Uterus (tissue), 2 donors: ENCODE results near the gene GRIK4.

Experiments
- POLR2A ChIP-seq, 2 donors: fragments of 450-650 bp; IDR thresholded peaks; one replicate each; pipeline ENCODE4 v1.6.1; 2016; ENCODE audit warnings: antibody characterized with exemption in 2 of 2, mild to moderate bottlenecking in 1 of 2, moderate library complexity in 1 of 2
- TF ChIP-seq, protein P1 (sequence below), 4 experiments: fragments of 200-600 bp in 2 of 4; fragments of 450-650 bp in 2 of 4; sonication (generic) in 2 of 4; IDR thresholded peaks; one replicate each; pipeline ENCODE4 v1.5.1; 2016 to 2019; ENCODE audit warnings: antibody characterized with exemption in 4 of 4, mild to moderate bottlenecking in 2 of 4, moderate library complexity in 1 of 4

DNA sequence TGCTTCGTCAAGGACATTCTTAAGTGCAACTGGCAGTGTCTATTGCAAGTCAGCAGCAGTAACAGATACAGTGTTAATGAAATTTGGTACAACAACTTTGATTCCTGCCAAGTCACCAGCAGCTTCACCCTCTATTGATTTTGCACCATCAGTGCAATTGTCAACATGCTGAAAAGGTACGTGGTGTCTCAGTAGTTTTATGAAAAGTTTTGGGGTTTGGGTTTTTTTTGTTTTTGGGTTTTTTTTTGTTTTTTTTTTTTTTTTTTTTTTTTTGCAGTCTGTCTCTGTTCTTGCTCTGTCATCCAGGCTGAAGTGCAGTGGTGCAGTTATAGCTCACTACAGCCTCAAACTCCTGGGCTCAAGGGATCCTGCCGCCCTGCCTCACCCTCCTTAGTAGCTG lies 19.1 kb upstream of the GRIK4 start:
- TF ChIP-seq, protein P1, sequence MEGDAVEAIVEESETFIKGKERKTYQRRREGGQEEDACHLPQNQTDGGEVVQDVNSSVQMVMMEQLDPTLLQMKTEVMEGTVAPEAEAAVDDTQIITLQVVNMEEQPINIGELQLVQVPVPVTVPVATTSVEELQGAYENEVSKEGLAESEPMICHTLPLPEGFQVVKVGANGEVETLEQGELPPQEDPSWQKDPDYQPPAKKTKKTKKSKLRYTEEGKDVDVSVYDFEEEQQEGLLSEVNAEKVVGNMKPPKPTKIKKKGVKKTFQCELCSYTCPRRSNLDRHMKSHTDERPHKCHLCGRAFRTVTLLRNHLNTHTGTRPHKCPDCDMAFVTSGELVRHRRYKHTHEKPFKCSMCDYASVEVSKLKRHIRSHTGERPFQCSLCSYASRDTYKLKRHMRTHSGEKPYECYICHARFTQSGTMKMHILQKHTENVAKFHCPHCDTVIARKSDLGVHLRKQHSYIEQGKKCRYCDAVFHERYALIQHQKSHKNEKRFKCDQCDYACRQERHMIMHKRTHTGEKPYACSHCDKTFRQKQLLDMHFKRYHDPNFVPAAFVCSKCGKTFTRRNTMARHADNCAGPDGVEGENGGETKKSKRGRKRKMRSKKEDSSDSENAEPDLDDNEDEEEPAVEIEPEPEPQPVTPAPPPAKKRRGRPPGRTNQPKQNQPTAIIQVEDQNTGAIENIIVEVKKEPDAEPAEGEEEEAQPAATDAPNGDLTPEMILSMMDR (IDR thresholded peaks at IDR 0.05), result no peak
- no peak for TF ChIP-seq POLR2A (IDR thresholded peaks at IDR 0.05)
